Panc1 (cell line): ENCODE results near the gene BOC.

Experiments
- CTCF ChIP-seq: fragments of 450-650 bp; IDR thresholded peaks from 2 replicates; pipeline ENCODE4 v1.5.1; 2017; ENCODE audit warnings: mild to moderate bottlenecking
- POLR2AphosphoS5 ChIP-seq: IDR thresholded peaks from 2 replicates; pipeline ENCODE4 v1.6.1; 2012; ENCODE audit warnings: mild to moderate bottlenecking, low read depth, low read length, moderate library complexity
- REST ChIP-seq, 2 experiments: IDR thresholded peaks; 2 replicates each; pipeline ENCODE4 v1.6.1; 2011 to 2012; ENCODE audit warnings: low read depth in 2 of 2, control low read depth in 1 of 2, low read length in 1 of 2, mild to moderate bottlenecking in 1 of 2, moderate library complexity in 1 of 2; ENCODE audit not compliant: insufficient read depth in 1 of 2
- SIN3A ChIP-seq: IDR thresholded peaks from 2 replicates; pipeline ENCODE4 v1.6.1; 2012; ENCODE audit warnings: low read depth, mild to moderate bottlenecking, low read length, moderate library complexity, borderline replicate concordance; ENCODE audit not compliant: insufficient read depth
- TCF7L2 ChIP-seq: IDR thresholded peaks from 2 replicates; pipeline ENCODE4 v1.6.1; 2011; ENCODE audit warnings: mild to moderate bottlenecking, low read depth, low read length, inconsistent platforms

- TF ChIP-seq CTCF = no peak
- no peak for TF ChIP-seq REST (IDR thresholded peaks at IDR 0.05; ENCODE audit: insufficient read depth in 1 of 2, low read depth in 2 of 2, low read length in 1 of 2)
- TF ChIP-seq SIN3A = no peak
- no peak for TF ChIP-seq POLR2AphosphoS5
- TF ChIP-seq TCF7L2 = no peak
These were observed 7.3 kb downstream of the BOC start for GRCh38 chr3:113218681-113219045.
